SK-N-SH treated with all-trans-retinoic acid at 6 μM for 48 hours (cell line): Measurements from ENCODE around the gene XPO5.

ENCODE experiments used
- ATAC-seq: fragments of 200-7000 bp; cut with Tn5 transposase; 3 replicates; pipeline ENCODE4 v1.9.1; 2020; ENCODE audit warnings: mild to moderate bottlenecking, moderate library complexity
- ARNTL ChIP-seq: fragments of 450-650 bp; formaldehyde crosslinking; IDR thresholded peaks from 2 replicates; pipeline ENCODE4 v1.5.0; 2020; ENCODE audit warnings: low read depth, mild to moderate bottlenecking, moderate library complexity, borderline replicate concordance
- BACH2 ChIP-seq: fragments of 250-450 bp; sonication (Bioruptor Pico); IDR thresholded peaks from 2 replicates; pipeline ENCODE4 v1.9.0; 2021; ENCODE audit warnings: mild to moderate bottlenecking, borderline replicate concordance
- CSDC2 ChIP-seq: fragments of 250-450 bp; sonication (Bioruptor Pico); IDR thresholded peaks from 2 replicates; pipeline ENCODE4 v1.5.0; 2020; ENCODE audit warnings: mild to moderate bottlenecking, moderate library complexity
- ESRRG ChIP-seq: fragments of 250-450 bp; sonication (Bioruptor Pico); IDR thresholded peaks from 2 replicates; pipeline ENCODE4 v1.6.1; 2021; ENCODE audit warnings: mild to moderate bottlenecking
- GLIS3 ChIP-seq: fragments of 250-450 bp; sonication (Bioruptor Pico); IDR thresholded peaks from 2 replicates; pipeline ENCODE4 v1.5.0; 2020; ENCODE audit warnings: mild to moderate bottlenecking, moderate library complexity
- ISL1 ChIP-seq: fragments of 250-450 bp; sonication (Bioruptor Pico); IDR thresholded peaks from 2 replicates; pipeline ENCODE4 v2.1.2; 2022; ENCODE audit warnings: mild to moderate bottlenecking, moderate library complexity
- OSR1 ChIP-seq: fragments of 250-450 bp; sonication (Bioruptor Pico); IDR thresholded peaks from 2 replicates; pipeline ENCODE4 v1.8.0; 2022; ENCODE audit warnings: moderate library complexity, mild to moderate bottlenecking, inconsistent platforms
- POU6F1 ChIP-seq: fragments of 250-450 bp; sonication (Bioruptor Pico); IDR thresholded peaks from 2 replicates; pipeline ENCODE4 v1.8.0; 2021; ENCODE audit warnings: low read depth, mild to moderate bottlenecking, moderate library complexity, borderline replicate concordance
- PPARA ChIP-seq: fragments of 250-450 bp; sonication (Bioruptor Pico); IDR thresholded peaks from 2 replicates; pipeline ENCODE4 v1.5.0; 2020; ENCODE audit warnings: mild to moderate bottlenecking, borderline replicate concordance
- RARB ChIP-seq: fragments of 250-450 bp; sonication (Bioruptor Pico); IDR thresholded peaks from 2 replicates; pipeline ENCODE4 v1.8.0; 2021; ENCODE audit warnings: mild to moderate bottlenecking, moderate library complexity
- SNAI2 ChIP-seq: fragments of 250-450 bp; sonication (Bioruptor Pico); IDR thresholded peaks from 2 replicates; pipeline ENCODE4 v1.5.0; 2020; ENCODE audit warnings: mild to moderate bottlenecking, moderate library complexity
- TCF4 ChIP-seq: fragments of 250-450 bp; sonication (Bioruptor Pico); IDR thresholded peaks from 2 replicates; pipeline ENCODE4 v1.8.0; 2021; ENCODE audit warnings: mild to moderate bottlenecking, moderate library complexity, borderline replicate concordance
- TOX ChIP-seq: fragments of 250-450 bp; sonication (Bioruptor Pico); IDR thresholded peaks from 2 replicates; pipeline ENCODE4 v1.8.0; 2021; ENCODE audit warnings: mild to moderate bottlenecking, moderate library complexity, borderline replicate concordance
- ZC3H10 ChIP-seq: fragments of 250-450 bp; sonication (Bioruptor Pico); IDR thresholded peaks from 2 replicates; pipeline ENCODE4 v1.5.1; 2021; ENCODE audit warnings: mild to moderate bottlenecking, moderate library complexity
- ZFP3 ChIP-seq: fragments of 250-450 bp; sonication (Bioruptor Pico); IDR thresholded peaks from 2 replicates; pipeline ENCODE4 v1.5.0; 2020; ENCODE audit warnings: mild to moderate bottlenecking, moderate library complexity
- ZFP30 ChIP-seq: fragments of 450-650 bp; formaldehyde crosslinking; IDR thresholded peaks from 2 replicates; pipeline ENCODE4 v1.5.0; 2022; ENCODE audit warnings: mild to moderate bottlenecking, moderate library complexity
- ZNF565 ChIP-seq: fragments of 450-650 bp; formaldehyde crosslinking; conservative IDR thresholded peaks from 2 replicates; pipeline ENCODE4 v1.5.0; 2020; ENCODE audit warnings: low read depth, mild to moderate bottlenecking, moderate library complexity
- ZNF70 ChIP-seq: fragments of 450-650 bp; formaldehyde crosslinking; IDR thresholded peaks from 2 replicates; pipeline ENCODE4 v1.5.0; 2020; ENCODE audit warnings: mild to moderate bottlenecking, moderate library complexity
- ZNF8 ChIP-seq: fragments of 450-650 bp; formaldehyde crosslinking; IDR thresholded peaks from 2 replicates; pipeline ENCODE4 v1.5.0; 2020; ENCODE audit warnings: mild to moderate bottlenecking, moderate library complexity
- TF ChIP-seq, protein P1 (sequence below): fragments of 250-450 bp; sonication (Bioruptor Pico); IDR thresholded peaks from 2 replicates; pipeline ENCODE4 v1.8.0; 2020; ENCODE audit warnings: mild to moderate bottlenecking, moderate library complexity, borderline replicate concordance
- TF ChIP-seq, protein P2 (sequence below): fragments of 250-450 bp; sonication (Bioruptor Pico); IDR thresholded peaks from 2 replicates; pipeline ENCODE4 v1.5.0; 2020; ENCODE audit warnings: mild to moderate bottlenecking, moderate library complexity
- TF ChIP-seq, protein P3 (sequence below): fragments of 250-450 bp; sonication (Bioruptor Pico); IDR thresholded peaks from 2 replicates; pipeline ENCODE4 v1.5.1; 2021; ENCODE audit warnings: mild to moderate bottlenecking, moderate library complexity
- TF ChIP-seq, protein P4 (sequence below): fragments of 250-450 bp; sonication (Bioruptor Pico); IDR thresholded peaks from 2 replicates; pipeline ENCODE4 v1.5.1; 2020; ENCODE audit warnings: low read depth, mild to moderate bottlenecking, moderate library complexity

The XPO5 gene

GRCh38 chr6:43582911-43583310, 7.1 kb upstream of the XPO5 start:
- no peak for ATAC-seq
- TF ChIP-seq, protein P1, sequence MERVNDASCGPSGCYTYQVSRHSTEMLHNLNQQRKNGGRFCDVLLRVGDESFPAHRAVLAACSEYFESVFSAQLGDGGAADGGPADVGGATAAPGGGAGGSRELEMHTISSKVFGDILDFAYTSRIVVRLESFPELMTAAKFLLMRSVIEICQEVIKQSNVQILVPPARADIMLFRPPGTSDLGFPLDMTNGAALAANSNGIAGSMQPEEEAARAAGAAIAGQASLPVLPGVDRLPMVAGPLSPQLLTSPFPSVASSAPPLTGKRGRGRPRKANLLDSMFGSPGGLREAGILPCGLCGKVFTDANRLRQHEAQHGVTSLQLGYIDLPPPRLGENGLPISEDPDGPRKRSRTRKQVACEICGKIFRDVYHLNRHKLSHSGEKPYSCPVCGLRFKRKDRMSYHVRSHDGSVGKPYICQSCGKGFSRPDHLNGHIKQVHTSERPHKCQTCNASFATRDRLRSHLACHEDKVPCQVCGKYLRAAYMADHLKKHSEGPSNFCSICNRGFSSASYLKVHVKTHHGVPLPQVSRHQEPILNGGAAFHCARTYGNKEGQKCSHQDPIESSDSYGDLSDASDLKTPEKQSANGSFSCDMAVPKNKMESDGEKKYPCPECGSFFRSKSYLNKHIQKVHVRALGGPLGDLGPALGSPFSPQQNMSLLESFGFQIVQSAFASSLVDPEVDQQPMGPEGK (CRISPR knock-in tag): no peak
- TF ChIP-seq SNAI2 (CRISPR knock-in tag) (no peak), ZC3H10 (CRISPR knock-in tag) (no peak), ZNF565 (no peak), PPARA (CRISPR knock-in tag) (no peak), ZFP3 (no peak), TCF4 (no peak), TOX (CRISPR knock-in tag) (no peak), BACH2 (CRISPR knock-in tag) (no peak), ZFP30 (CRISPR knock-in tag) (no peak), ARNTL (no peak), CSDC2 (no peak), RARB (CRISPR knock-in tag) (no peak), ZNF70 (CRISPR knock-in tag) (no peak), OSR1 (CRISPR knock-in tag) (no peak)
- TF ChIP-seq, protein P2, sequence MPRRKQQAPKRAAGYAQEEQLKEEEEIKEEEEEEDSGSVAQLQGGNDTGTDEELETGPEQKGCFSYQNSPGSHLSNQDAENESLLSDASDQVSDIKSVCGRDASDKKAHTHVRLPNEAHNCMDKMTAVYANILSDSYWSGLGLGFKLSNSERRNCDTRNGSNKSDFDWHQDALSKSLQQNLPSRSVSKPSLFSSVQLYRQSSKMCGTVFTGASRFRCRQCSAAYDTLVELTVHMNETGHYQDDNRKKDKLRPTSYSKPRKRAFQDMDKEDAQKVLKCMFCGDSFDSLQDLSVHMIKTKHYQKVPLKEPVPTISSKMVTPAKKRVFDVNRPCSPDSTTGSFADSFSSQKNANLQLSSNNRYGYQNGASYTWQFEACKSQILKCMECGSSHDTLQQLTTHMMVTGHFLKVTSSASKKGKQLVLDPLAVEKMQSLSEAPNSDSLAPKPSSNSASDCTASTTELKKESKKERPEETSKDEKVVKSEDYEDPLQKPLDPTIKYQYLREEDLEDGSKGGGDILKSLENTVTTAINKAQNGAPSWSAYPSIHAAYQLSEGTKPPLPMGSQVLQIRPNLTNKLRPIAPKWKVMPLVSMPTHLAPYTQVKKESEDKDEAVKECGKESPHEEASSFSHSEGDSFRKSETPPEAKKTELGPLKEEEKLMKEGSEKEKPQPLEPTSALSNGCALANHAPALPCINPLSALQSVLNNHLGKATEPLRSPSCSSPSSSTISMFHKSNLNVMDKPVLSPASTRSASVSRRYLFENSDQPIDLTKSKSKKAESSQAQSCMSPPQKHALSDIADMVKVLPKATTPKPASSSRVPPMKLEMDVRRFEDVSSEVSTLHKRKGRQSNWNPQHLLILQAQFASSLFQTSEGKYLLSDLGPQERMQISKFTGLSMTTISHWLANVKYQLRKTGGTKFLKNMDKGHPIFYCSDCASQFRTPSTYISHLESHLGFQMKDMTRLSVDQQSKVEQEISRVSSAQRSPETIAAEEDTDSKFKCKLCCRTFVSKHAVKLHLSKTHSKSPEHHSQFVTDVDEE (CRISPR knock-in tag): no peak
- TF ChIP-seq, protein P3, sequence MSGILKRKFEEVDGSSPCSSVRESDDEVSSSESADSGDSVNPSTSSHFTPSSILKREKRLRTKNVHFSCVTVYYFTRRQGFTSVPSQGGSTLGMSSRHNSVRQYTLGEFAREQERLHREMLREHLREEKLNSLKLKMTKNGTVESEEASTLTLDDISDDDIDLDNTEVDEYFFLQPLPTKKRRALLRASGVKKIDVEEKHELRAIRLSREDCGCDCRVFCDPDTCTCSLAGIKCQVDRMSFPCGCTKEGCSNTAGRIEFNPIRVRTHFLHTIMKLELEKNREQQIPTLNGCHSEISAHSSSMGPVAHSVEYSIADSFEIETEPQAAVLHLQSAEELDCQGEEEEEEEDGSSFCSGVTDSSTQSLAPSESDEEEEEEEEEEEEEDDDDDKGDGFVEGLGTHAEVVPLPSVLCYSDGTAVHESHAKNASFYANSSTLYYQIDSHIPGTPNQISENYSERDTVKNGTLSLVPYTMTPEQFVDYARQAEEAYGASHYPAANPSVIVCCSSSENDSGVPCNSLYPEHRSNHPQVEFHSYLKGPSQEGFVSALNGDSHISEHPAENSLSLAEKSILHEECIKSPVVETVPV (CRISPR knock-in tag): no peak

- no peak for ATAC-seq
- TF ChIP-seq ISL1 (CRISPR knock-in tag) (peak; percentile 25; the same call in 1 of the 2 replicates), RARB (CRISPR knock-in tag) (no peak)
Measured at GRCh38 chr6:43579171-43579570, 3.3 kb upstream of the XPO5 start.

DNA sequence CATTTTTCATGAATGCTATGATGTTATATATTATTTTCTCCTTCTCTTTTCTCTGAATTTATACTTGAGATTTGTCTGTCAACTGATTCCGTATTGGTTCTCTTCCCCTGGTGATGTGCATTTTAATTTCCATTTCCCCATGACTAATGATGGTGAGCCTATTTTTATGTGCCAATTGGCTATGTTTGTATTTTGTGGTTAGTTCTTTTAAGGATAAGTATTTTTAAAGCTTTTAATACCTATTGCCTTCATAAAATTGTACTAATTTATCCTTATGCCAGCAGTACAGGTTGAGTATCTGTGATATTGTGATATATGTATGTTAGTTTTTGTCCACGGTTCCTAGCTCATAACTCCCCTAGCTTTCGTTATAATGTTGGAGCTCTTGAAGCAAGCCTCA, 2.9 kb upstream of the XPO5 start:
- ATAC-seq: no peak
- TF ChIP-seq ZC3H10 (CRISPR knock-in tag) (no peak), POU6F1 (no peak), TOX (CRISPR knock-in tag) (no peak), ZNF565 (no peak), CSDC2 (no peak), ESRRG (no peak), GLIS3 (no peak), ARNTL (no peak), ZNF8 (CRISPR knock-in tag) (no peak), ZFP3 (no peak), ISL1 (CRISPR knock-in tag) (no peak), OSR1 (CRISPR knock-in tag) (no peak), ZNF70 (CRISPR knock-in tag) (no peak), BACH2 (CRISPR knock-in tag) (no peak)
- TF ChIP-seq, protein P4, sequence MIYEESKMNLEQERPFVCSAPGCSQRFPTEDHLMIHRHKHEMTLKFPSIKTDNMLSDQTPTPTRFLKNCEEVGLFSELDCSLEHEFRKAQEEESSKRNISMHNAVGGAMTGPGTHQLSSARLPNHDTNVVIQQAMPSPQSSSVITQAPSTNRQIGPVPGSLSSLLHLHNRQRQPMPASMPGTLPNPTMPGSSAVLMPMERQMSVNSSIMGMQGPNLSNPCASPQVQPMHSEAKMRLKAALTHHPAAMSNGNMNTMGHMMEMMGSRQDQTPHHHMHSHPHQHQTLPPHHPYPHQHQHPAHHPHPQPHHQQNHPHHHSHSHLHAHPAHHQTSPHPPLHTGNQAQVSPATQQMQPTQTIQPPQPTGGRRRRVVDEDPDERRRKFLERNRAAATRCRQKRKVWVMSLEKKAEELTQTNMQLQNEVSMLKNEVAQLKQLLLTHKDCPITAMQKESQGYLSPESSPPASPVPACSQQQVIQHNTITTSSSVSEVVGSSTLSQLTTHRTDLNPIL (CRISPR knock-in tag): no peak
- TF ChIP-seq, protein P2 (CRISPR knock-in tag): no peak
- TF ChIP-seq, protein P1 (CRISPR knock-in tag): no peak
